ENCODE data around the gene ACTR8. TPM values are rescaled to one million over a fixed set of nuclear protein-coding genes. Genes with fewer than 3 reads are reported as not detected.

The ACTR8 gene
- total RNA-seq, 4 donors from 2014 or later, result 16.7 to 22.1 (median 21.5) TPM

DNA sequence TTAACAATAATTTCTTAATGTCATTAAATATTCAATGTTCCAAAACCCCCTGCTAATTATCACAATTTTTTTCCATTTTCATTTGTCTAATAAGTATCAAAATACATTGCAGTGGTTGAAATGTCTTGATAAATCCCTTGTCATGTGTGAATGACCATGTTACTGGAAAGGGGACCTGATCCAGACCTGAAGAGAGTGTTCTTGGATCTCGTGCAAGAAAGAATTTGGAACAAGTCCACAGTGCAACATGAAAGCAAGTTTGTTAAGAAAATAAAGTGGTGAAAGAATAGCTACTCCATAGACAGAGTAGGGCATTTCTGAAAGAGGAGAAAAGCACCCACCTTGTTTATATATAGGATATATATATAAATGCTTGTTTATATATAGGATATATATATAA is 20.1 kb upstream of the ACTR8 start:
- DNase-seq (ENCODE audit: low spot score) (no peak), ATAC-seq (ENCODE audit: low FRiP score) (no peak)
- TF ChIP-seq, protein P1, sequence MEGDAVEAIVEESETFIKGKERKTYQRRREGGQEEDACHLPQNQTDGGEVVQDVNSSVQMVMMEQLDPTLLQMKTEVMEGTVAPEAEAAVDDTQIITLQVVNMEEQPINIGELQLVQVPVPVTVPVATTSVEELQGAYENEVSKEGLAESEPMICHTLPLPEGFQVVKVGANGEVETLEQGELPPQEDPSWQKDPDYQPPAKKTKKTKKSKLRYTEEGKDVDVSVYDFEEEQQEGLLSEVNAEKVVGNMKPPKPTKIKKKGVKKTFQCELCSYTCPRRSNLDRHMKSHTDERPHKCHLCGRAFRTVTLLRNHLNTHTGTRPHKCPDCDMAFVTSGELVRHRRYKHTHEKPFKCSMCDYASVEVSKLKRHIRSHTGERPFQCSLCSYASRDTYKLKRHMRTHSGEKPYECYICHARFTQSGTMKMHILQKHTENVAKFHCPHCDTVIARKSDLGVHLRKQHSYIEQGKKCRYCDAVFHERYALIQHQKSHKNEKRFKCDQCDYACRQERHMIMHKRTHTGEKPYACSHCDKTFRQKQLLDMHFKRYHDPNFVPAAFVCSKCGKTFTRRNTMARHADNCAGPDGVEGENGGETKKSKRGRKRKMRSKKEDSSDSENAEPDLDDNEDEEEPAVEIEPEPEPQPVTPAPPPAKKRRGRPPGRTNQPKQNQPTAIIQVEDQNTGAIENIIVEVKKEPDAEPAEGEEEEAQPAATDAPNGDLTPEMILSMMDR (IDR thresholded peaks at IDR 0.05), result no peak

DNA sequence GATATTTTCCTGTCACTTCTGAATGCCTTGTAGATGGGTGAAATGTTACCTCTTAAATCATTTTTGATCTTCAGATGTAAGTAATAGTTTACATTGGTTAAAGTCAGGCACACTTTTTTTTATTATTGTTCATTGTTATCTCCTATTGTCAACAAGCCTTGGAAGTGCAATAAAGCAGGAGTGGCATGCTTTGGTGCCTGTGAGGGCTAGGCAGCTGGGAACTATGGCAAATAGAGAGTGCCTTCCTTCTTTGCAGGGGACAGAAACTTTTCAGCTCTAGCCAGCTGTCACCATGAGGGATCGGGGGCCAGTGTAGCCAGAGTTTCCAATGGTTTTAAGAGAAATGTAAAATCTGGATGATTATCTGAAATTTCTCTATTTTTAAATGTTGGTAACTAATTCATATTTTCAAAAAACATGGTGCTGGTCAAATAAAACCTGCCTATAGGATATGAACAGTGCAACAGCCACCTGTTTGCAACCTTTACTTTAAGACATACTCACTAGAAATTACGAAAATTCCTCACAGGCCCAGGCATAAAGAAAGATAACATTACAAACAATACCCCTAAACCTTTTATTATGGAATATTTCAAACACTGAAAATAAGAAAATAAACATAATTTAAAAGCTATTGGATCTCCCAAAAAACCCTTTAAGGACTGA is 18.8 kb upstream of the ACTR8 start:
- no peak for ATAC-seq (ENCODE audit: low FRiP score)
- TF ChIP-seq, protein P1 (IDR thresholded peaks at IDR 0.05), result no peak

DNA sequence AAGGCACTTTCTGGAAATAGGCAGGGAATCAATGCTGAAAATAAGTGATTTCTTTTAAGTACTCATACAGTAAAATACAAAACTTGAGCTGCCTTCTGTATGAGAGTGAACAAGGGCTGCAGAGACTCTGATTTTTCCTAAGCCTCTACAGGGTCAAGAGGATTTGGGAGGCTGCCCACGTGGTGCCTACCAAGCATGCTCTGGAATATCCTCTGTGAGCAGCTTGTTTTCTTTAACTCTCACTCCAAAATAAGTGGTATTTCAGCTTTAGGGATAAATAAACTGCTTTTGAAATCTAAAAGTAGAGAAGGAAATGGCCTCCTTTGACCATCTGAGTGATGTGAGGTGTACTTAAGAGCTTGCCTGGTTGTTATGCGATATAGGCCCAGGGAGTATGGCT is 17.8 kb upstream of the ACTR8 start:
- ATAC-seq (ENCODE audit: low FRiP score), result no peak
- TF ChIP-seq, protein P1 (IDR thresholded peaks at IDR 0.05), result no peak
- no peak for DNase-seq (ENCODE audit: low spot score)

More for the DNA sequence above, 18.8 kb upstream of the ACTR8 start:
- DNase-seq (ENCODE audit: low spot score), result no peak

DNA sequence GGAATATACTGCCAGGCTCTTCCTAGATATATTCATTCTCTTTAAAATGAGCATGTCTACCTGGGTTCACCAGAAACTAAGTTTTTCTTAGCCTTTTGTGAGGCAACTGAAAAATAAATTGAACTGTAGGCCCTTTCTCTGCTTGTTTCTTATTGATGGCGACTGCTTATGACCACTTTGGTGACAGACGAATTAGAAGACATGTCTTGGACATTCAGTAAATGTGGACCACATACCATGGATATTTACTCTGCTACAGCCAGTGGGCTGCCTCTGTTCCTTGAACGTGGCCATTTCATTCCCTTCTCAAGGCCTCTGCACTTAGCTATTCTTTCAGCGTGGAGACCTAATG is 10.3 kb upstream of the ACTR8 start:
- no peak for DNase-seq (ENCODE audit: low spot score)
- ATAC-seq (ENCODE audit: low FRiP score), result no peak
- TF ChIP-seq, protein P1 (IDR thresholded peaks at IDR 0.05), result no peak

DNA sequence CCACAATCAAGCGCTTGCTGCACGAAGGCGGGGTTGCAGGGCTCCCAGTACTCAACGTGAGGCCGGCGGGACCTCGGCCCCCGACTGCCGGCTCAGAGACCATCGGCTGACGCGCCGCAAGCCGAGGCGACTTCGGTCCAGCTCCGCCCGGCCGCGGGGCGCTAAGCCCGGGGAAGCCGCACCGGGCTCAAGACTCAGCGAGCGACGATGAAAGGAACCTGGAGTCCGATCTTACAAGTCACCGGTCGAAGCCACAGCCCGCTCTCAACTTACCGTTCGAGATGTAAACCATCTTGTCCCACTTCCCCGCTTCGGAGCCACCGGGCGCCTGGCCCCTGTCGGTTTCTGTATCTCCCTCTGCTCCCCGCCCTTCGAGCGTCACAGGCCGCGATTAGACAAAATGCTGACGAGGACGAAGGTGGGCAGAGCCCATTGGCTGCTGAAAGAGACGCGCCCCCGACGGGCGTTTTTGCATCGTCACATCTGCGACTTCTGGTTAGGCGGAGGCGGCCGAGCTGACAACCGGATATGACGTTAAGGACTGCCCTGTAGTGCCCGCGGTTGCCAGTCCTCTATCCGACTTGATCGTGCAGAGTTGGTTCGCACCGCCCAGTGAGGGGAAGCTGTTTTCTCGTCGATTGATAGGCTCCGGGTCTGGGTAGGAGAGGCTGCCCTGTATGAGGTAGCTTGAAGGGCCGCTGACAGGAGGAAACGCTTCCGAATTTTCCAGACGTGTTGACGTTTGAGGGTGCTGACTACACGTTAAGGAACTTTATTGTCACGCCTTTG is 9.7 kb upstream of the ACTR8 start, which contains the start of gene SELENOK:
TSS of gene SELENOK (minus strand) at position 363 of the 789 bp plus-strand sequence.
- DNase-seq (ENCODE audit: low spot score) (peak; percentile 92), ATAC-seq (ENCODE audit: low FRiP score) (peak; percentile 98)
- TF ChIP-seq, protein P1 (IDR thresholded peaks at IDR 0.05), result no peak

DNA sequence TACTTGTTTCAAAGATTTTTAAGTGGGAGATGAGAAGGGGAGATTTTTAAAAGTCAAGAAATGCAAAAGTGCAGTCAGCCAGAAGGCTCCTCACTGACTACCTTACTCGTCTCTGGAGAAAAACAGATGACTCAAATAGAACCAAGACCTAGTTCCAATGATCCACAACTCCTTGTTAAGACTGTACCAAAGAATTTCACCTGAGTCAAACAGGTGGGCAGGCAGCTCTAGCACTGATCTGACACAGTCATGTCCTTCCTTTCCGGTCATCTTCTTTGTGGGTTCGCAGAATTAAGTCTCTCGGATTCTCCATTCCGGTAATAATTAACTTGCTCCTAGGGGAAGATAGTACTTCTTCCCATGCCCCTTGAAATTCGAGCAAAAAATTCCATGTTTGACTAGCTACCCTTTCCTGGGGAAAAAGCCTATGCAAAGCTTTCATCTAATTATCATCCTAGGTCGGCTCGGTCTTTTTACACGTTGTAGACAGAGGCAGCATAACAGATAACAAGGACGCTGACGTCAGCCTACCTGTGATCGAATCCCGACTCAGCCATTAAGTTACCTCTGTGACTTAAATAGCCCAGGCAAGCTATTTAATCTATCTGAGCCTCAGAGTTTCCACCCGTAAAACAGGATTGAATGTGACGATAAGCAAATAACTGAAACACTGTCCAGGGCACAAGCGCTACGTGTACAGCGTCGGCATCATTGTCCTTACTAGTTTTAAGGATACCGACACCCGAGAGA is 8.9 kb upstream of the ACTR8 start:
- DNase-seq (ENCODE audit: low spot score) (no peak), ATAC-seq (ENCODE audit: low FRiP score) (no peak)
- TF ChIP-seq, protein P1 (IDR thresholded peaks at IDR 0.05), result no peak

All from omental fat pad (tissue), 4 donors.